ENCODE data around the gene LRMDA. TPM values are rescaled to one million over a fixed set of nuclear protein-coding genes. Genes with fewer than 3 reads are reported as not detected.

The LRMDA gene
- total and polyA plus RNA-seq, 10 of the 15 experiments (the other 5 are each of a cell fraction or from before 2014, with no cell fraction given) = 0.07 to 0.54 (median 0.29) TPM; not detected in 4

GRCh38 chr10:75401569-75402485 lies 29.6 kb upstream of the LRMDA start, which contains the start of gene ZNF503 (continued):
- TF ChIP-seq NFYB (IDR thresholded peaks at IDR 0.05; ENCODE audit: insufficient read depth, low read depth, low read length) (peak; percentile 76; the same call in 1 of the 2 replicates), ATF2 (IDR thresholded peaks at IDR 0.05; ENCODE audit: low read length) (no peak), RELB (IDR thresholded peaks at IDR 0.05; ENCODE audit: low read depth) (peak; percentile 90), ZBTB4 (CRISPR knock-in tag; IDR thresholded peaks at IDR 0.05) (no peak), IRF5 (IDR thresholded peaks at IDR 0.05; ENCODE audit: borderline replicate concordance) (no peak), ZSCAN29 (IDR thresholded peaks at IDR 0.05) (no peak), TCF7 (IDR thresholded peaks at IDR 0.05; ENCODE audit: borderline replicate concordance) (no peak), FOXM1 (IDR thresholded peaks at IDR 0.05; ENCODE audit: low read depth, low read length) (no peak), SIN3A (IDR thresholded peaks at IDR 0.05; ENCODE audit: low read depth, low read length) (peak; percentile 74; the same call in 1 of the 2 replicates), BHLHE40 (IDR thresholded peaks at IDR 0.05; ENCODE audit: borderline replicate concordance in 1 of 2, low read depth in 2 of 2, low read length in 1 of 2) (peak in 1 of 2 experiments; percentile 62; a peak in 1 of 4 replicates), CTCF (IDR thresholded peaks at IDR 0.05 in 2 of 3, conservative IDR thresholded peaks at IDR 0.05 in 1 of 3; ENCODE audit: control insufficient read depth in 2 of 3, extremely low read depth in 1 of 3, insufficient read depth in 1 of 3, low read depth in 3 of 3, low read length in 3 of 3) (no peak), E4F1 (IDR thresholded peaks at IDR 0.05; ENCODE audit: borderline replicate concordance, partially characterized antibody) (no peak), ATF3 (IDR thresholded peaks at IDR 0.05; ENCODE audit: borderline replicate concordance, extremely low read depth, low read depth, low read length) (peak; percentile 48; the same call in 1 of the 2 replicates)

Data from GM12878 (cell line).